Osteoblast (primary cell): ENCODE measurements around the gene EIPR1. TPM values are rescaled to one million over a fixed set of nuclear protein-coding genes. Genes with fewer than 3 reads are reported as not detected.
A peak's percentile ranks its signal among the peaks of the same experiment; 100 is the strongest.

Experiments
- DNase-seq: peaks from one replicate; pipeline ENCODE4 v3.0.0; 2011; ENCODE audit warnings: low spot score, mixed read lengths; ENCODE audit not compliant: insufficient read length; ENCODE audit errors: missing footprints
- H2AFZ ChIP-seq: 2 replicates; pipeline ENCODE4 v1.6.0; 2011; ENCODE audit warnings: mild to moderate bottlenecking, low read length
- H3K27ac ChIP-seq: 2 replicates; pipeline ENCODE4 v1.5.1; 2011; ENCODE audit warnings: mild to moderate bottlenecking, low read depth, low read length, moderate library complexity
- H3K27me3 ChIP-seq: 2 replicates; pipeline ENCODE4 v1.6.0; 2012; ENCODE audit warnings: mild to moderate bottlenecking, control low read depth, inconsistent platforms, low read length, moderate library complexity; ENCODE audit not compliant: insufficient read depth
- H3K36me3 ChIP-seq: 2 replicates; pipeline ENCODE4 v1.5.1; 2011; ENCODE audit warnings: mild to moderate bottlenecking, low read length, control low read depth, moderate library complexity; ENCODE audit not compliant: insufficient read depth
- H3K4me1 ChIP-seq: 2 replicates; pipeline ENCODE4 v1.5.1; 2011; ENCODE audit warnings: mild to moderate bottlenecking, low read length, control low read depth, moderate library complexity; ENCODE audit not compliant: insufficient read depth
- H3K4me2 ChIP-seq: 2 replicates; pipeline ENCODE4 v1.6.0; 2011; ENCODE audit warnings: mild to moderate bottlenecking, low read length; ENCODE audit not compliant: insufficient read depth
- H3K4me3 ChIP-seq: fragments of 200-600 bp; sonication (generic); 3 replicates; pipeline ENCODE4 v1.5.1; 2012; ENCODE audit warnings: mild to moderate bottlenecking, low read length, inconsistent platforms; ENCODE audit not compliant: insufficient read depth
- H3K79me2 ChIP-seq: 2 replicates; pipeline ENCODE4 v1.6.0; 2012; ENCODE audit warnings: mild to moderate bottlenecking, low read length, control low read depth, inconsistent platforms; ENCODE audit not compliant: insufficient read depth
- H3K9me3 ChIP-seq: 2 replicates; pipeline ENCODE4 v1.5.1; 2011; ENCODE audit warnings: low read depth, low read length, control low read depth
- H4K20me1 ChIP-seq: 2 replicates; pipeline ENCODE4 v1.6.0; 2012; ENCODE audit warnings: mild to moderate bottlenecking, low read length, control low read depth; ENCODE audit not compliant: insufficient read depth
- total RNA-seq: library from RNA; depleted of rRNA; stranded (reverse); fragments of >200 nt; gene quantifications from 2 replicates; pipeline ENCODE4 v1.2.3, GENCODE V29; 2012
- TF ChIP-seq, protein P1 (sequence below): IDR thresholded peaks from 2 replicates; pipeline ENCODE4 v1.5.1; 2011; ENCODE audit warnings: mild to moderate bottlenecking, low read depth, low read length, moderate library complexity; ENCODE audit errors: extremely low read depth

The EIPR1 gene
- total RNA-seq, 1 donor: 17.7 TPM

- no peaks in the 10 kb centered on the region for H3K79me2 ChIP-seq
- H3K27me3 ChIP-seq: no peaks in the 10 kb centered on the region
- H3K4me2 ChIP-seq: no peak overlapping the region
- no peak overlapping the region for H3K27ac ChIP-seq
- H3K4me3 ChIP-seq: no peak overlapping the region
- peaks cover 5% of the 10 kb centered on the region for H4K20me1 ChIP-seq
- no peaks in the 10 kb centered on the region for H3K36me3 ChIP-seq
- TF ChIP-seq, protein P1, sequence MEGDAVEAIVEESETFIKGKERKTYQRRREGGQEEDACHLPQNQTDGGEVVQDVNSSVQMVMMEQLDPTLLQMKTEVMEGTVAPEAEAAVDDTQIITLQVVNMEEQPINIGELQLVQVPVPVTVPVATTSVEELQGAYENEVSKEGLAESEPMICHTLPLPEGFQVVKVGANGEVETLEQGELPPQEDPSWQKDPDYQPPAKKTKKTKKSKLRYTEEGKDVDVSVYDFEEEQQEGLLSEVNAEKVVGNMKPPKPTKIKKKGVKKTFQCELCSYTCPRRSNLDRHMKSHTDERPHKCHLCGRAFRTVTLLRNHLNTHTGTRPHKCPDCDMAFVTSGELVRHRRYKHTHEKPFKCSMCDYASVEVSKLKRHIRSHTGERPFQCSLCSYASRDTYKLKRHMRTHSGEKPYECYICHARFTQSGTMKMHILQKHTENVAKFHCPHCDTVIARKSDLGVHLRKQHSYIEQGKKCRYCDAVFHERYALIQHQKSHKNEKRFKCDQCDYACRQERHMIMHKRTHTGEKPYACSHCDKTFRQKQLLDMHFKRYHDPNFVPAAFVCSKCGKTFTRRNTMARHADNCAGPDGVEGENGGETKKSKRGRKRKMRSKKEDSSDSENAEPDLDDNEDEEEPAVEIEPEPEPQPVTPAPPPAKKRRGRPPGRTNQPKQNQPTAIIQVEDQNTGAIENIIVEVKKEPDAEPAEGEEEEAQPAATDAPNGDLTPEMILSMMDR: no peak
- no peak for DNase-seq
- no peaks in the 10 kb centered on the region for H3K4me1 ChIP-seq
- no peaks in the 10 kb centered on the region for H3K9me3 ChIP-seq
- H2AFZ ChIP-seq: no peak overlapping the region
These were observed 94.4 kb downstream of the EIPR1 start for GRCh38 chr2:3283206-3283605.

DNA sequence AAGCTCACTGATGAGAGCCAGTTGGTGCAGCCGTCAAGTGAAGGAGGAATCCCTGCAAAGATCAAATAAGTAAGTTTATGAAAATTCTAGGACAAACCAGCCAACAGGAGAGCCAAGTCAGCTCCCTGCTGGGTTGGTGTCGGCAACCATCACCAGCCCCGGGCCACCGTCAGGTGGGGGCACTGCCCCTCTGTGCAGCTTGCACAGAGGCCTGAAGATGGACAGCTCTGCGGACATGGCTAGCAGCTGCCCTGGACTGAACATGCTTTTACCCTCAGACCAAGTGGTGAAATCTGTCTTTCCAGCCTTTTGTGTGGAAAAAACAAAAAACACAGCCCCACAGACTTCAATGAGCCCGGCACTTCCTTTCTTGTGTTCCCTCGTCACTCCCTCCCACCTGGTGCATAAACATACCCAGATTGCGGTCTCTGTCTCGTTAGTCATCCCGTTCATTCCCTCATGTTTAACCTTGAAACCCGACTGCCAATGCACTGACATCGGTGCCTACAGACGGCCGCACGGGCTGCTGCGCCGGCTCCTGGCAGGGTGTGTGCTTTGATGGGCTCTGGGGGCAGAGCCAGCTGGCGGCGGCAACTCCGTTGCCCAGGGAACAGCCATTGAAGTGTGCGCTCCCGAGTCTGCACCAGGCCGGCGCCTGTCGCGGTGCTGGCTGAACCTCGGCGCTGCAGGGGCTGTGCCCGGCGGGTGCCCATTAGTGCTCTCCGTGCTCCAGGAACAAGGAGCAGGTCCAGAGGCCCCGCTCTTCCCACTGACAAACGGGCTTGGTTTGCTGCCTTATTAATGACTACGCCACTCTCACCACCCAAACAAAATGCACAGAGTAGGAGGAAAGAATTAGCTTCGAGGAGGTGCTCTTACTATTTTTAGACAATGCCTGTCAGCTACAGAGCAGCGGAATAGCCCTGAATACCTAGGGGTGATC lies 95.3 kb downstream of the EIPR1 start:
- no peaks in the 10 kb centered on the region for H3K27me3 ChIP-seq
- no peak overlapping the region for H3K4me3 ChIP-seq
- H3K27ac ChIP-seq: no peak overlapping the region
- H3K4me2 ChIP-seq: peak overlapping the region; percentile 32
- H3K4me1 ChIP-seq: no peaks in the 10 kb centered on the region
- no peaks in the 10 kb centered on the region for H3K79me2 ChIP-seq
- no peaks in the 10 kb centered on the region for H3K36me3 ChIP-seq
- no peak overlapping the region for H2AFZ ChIP-seq
- TF ChIP-seq, protein P1: no peak
- H3K9me3 ChIP-seq: no peaks in the 10 kb centered on the region
- H4K20me1 ChIP-seq: peaks cover 5% of the 10 kb centered on the region
- DNase-seq: peak; percentile 91

- peaks cover 5% of the 10 kb centered on the region for H4K20me1 ChIP-seq
- TF ChIP-seq, protein P1: no peak
- H2AFZ ChIP-seq: no peak overlapping the region
- no peak overlapping the region for H3K27ac ChIP-seq
- H3K4me2 ChIP-seq: no peak overlapping the region
- no peaks in the 10 kb centered on the region for H3K9me3 ChIP-seq
- no peaks in the 10 kb centered on the region for H3K4me1 ChIP-seq
- H3K36me3 ChIP-seq: no peaks in the 10 kb centered on the region
- H3K4me3 ChIP-seq: no peak overlapping the region
- H3K79me2 ChIP-seq: no peaks in the 10 kb centered on the region
- no peaks in the 10 kb centered on the region for H3K27me3 ChIP-seq
- DNase-seq: peak; percentile 69
These were observed 96.7 kb downstream of the EIPR1 start for GRCh38 chr2:3280683-3281520.

DNA sequence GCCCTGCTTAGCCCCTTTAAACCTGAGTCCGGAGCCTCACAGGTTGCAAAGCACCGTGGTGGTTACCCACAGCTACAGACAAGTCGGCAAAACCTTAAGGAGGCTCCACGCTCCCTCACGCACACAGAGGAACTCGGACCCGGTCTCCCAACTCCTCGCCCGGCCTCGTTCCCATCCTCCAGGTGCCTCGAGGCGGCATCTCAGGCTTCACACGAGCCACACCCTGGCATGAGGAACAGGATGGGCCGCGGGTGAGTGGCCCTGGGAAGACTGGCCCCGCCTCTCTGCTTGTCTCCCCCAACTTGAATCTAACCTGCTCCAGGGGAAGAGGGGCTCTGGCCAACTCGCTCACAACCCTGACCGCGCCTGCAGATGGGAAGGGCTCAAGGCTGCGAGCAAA lies 97.4 kb downstream of the EIPR1 start:
- H3K27ac ChIP-seq: no peak overlapping the region
- no peak overlapping the region for H3K4me2 ChIP-seq
- H3K36me3 ChIP-seq: no peaks in the 10 kb centered on the region
- no peaks in the 10 kb centered on the region for H3K27me3 ChIP-seq
- H3K4me1 ChIP-seq: no peaks in the 10 kb centered on the region
- TF ChIP-seq, protein P1: no peak
- no peak for DNase-seq
- no peaks in the 10 kb centered on the region for H3K79me2 ChIP-seq
- no peak overlapping the region for H2AFZ ChIP-seq
- H3K4me3 ChIP-seq: no peak overlapping the region
- H3K9me3 ChIP-seq: no peaks in the 10 kb centered on the region
- peaks cover 5% of the 10 kb centered on the region for H4K20me1 ChIP-seq
